ENCODE data around the gene INHBC.

The INHBC gene

GRCh38 chr12:57465030-57465746 lies 30.6 kb downstream of the INHBC start:
- Mint-ChIP-seq H3K9me3 (no peaks in the 10 kb centered on the region), H3K36me3 (ENCODE audit: low read depth) (peaks cover 8% of the 10 kb centered on the region), H3K27ac (no peak overlapping the region), H3K4me3 (no peak overlapping the region), H3K4me1 (peaks cover 33% of the 10 kb centered on the region), H3K27me3 (peaks cover 6% of the 10 kb centered on the region)
- DNase-seq (no peak), ATAC-seq (no peak)

GRCh38 chr12:57465747-57466505 lies 31.3 kb downstream of the INHBC start:
- ATAC-seq (no peak), DNase-seq (no peak)
- Mint-ChIP-seq H3K36me3 (ENCODE audit: low read depth) (peaks cover 8% of the 10 kb centered on the region), H3K27ac (no peak overlapping the region), H3K27me3 (peaks cover 1% of the 10 kb centered on the region), H3K4me1 (peaks cover 28% of the 10 kb centered on the region), H3K4me3 (no peak overlapping the region), H3K9me3 (no peaks in the 10 kb centered on the region)

GRCh38 chr12:57467212-57467874 lies 32.8 kb downstream of the INHBC start:
- H3K9me3 Mint-ChIP-seq = no peaks in the 10 kb centered on the region
- ATAC-seq (no peak), DNase-seq (no peak)
- no peak overlapping the region for H3K27ac Mint-ChIP-seq
- H3K27me3 Mint-ChIP-seq = no peaks in the 10 kb centered on the region
- H3K4me1 Mint-ChIP-seq = peaks cover 28% of the 10 kb centered on the region
- peaks cover 13% of the 10 kb centered on the region for H3K36me3 Mint-ChIP-seq (ENCODE audit: low read depth)
- H3K4me3 Mint-ChIP-seq = no peak overlapping the region

GRCh38 chr12:57467915-57468314 lies 33.3 kb downstream of the INHBC start:
- Mint-ChIP-seq H3K27me3 (no peaks in the 10 kb centered on the region), H3K4me1 (peaks cover 28% of the 10 kb centered on the region), H3K9me3 (no peaks in the 10 kb centered on the region), H3K36me3 (ENCODE audit: low read depth) (peaks cover 18% of the 10 kb centered on the region), H3K4me3 (no peak overlapping the region), H3K27ac (no peak overlapping the region)
- DNase-seq = no peak
- no peak for ATAC-seq

- Mint-ChIP-seq H3K27ac (no peak overlapping the region), H3K9me3 (no peaks in the 10 kb centered on the region), H3K4me3 (no peak overlapping the region), H3K36me3 (ENCODE audit: low read depth) (peaks cover 29% of the 10 kb centered on the region), H3K4me1 (peaks cover 29% of the 10 kb centered on the region), H3K27me3 (no peaks in the 10 kb centered on the region)
- no peak for ATAC-seq
- DNase-seq = no peak
These were observed 34.9 kb downstream of the INHBC start for GRCh38 chr12:57469296-57470164.

- peak; percentile 6 for ATAC-seq
- DNase-seq = no peak
- Mint-ChIP-seq H3K27me3 (no peaks in the 10 kb centered on the region), H3K27ac (no peak overlapping the region), H3K36me3 (ENCODE audit: low read depth) (peaks cover 34% of the 10 kb centered on the region), H3K9me3 (no peaks in the 10 kb centered on the region), H3K4me1 (peaks cover 30% of the 10 kb centered on the region), H3K4me3 (no peak overlapping the region)
These were observed 35.8 kb downstream of the INHBC start for GRCh38 chr12:57470286-57470969.

- no peak overlapping the region for H3K4me3 Mint-ChIP-seq
- H3K9me3 Mint-ChIP-seq = no peaks in the 10 kb centered on the region
- peaks cover 34% of the 10 kb centered on the region for H3K36me3 Mint-ChIP-seq (ENCODE audit: low read depth)
- peaks cover 35% of the 10 kb centered on the region for H3K4me1 Mint-ChIP-seq
- no peak overlapping the region for H3K27ac Mint-ChIP-seq
- DNase-seq (no peak), ATAC-seq (peak; percentile 3)
- no peaks in the 10 kb centered on the region for H3K27me3 Mint-ChIP-seq
These were observed 36.5 kb downstream of the INHBC start for GRCh38 chr12:57470970-57471656.

GRCh38 chr12:57471661-57472060 lies 37.1 kb downstream of the INHBC start:
- Mint-ChIP-seq H3K9me3 (no peaks in the 10 kb centered on the region), H3K36me3 (ENCODE audit: low read depth) (peaks cover 40% of the 10 kb centered on the region), H3K4me3 (no peak overlapping the region), H3K27ac (no peak overlapping the region), H3K4me1 (peaks cover 37% of the 10 kb centered on the region), H3K27me3 (no peaks in the 10 kb centered on the region)
- no peak for ATAC-seq
- no peak for DNase-seq

GRCh38 chr12:57472391-57472790 lies 37.8 kb downstream of the INHBC start:
- H3K36me3 Mint-ChIP-seq (ENCODE audit: low read depth) = peaks cover 39% of the 10 kb centered on the region
- ATAC-seq = no peak
- H3K4me1 Mint-ChIP-seq = peaks cover 39% of the 10 kb centered on the region

GRCh38 chr12:57473392-57473791 lies 38.8 kb downstream of the INHBC start:
- DNase-seq (no peak), ATAC-seq (no peak)
- peaks cover 47% of the 10 kb centered on the region for H3K36me3 Mint-ChIP-seq (ENCODE audit: low read depth)
- peak overlapping the region; percentile 53 for H3K27ac Mint-ChIP-seq
- H3K27me3 Mint-ChIP-seq = no peaks in the 10 kb centered on the region
- peaks cover 45% of the 10 kb centered on the region for H3K4me1 Mint-ChIP-seq
- no peaks in the 10 kb centered on the region for H3K9me3 Mint-ChIP-seq
- no peak overlapping the region for H3K4me3 Mint-ChIP-seq

More at GRCh38 chr12:57472391-57472790, 37.8 kb downstream of the INHBC start:
- DNase-seq = no peak
- Mint-ChIP-seq H3K4me3 (no peak overlapping the region), H3K9me3 (no peaks in the 10 kb centered on the region), H3K27ac (no peak overlapping the region), H3K27me3 (no peaks in the 10 kb centered on the region)

GRCh38 chr12:57473886-57474285 lies 39.3 kb downstream of the INHBC start:
- no peaks in the 10 kb centered on the region for H3K27me3 Mint-ChIP-seq
- H3K36me3 Mint-ChIP-seq (ENCODE audit: low read depth) = peaks cover 51% of the 10 kb centered on the region
- DNase-seq = no peak
- no peaks in the 10 kb centered on the region for H3K9me3 Mint-ChIP-seq
- peak overlapping the region; percentile 61 for H3K4me3 Mint-ChIP-seq
- H3K27ac Mint-ChIP-seq = no peak overlapping the region
- H3K4me1 Mint-ChIP-seq = peaks cover 50% of the 10 kb centered on the region
- ATAC-seq = no peak

- H3K27ac Mint-ChIP-seq = peak overlapping the region; percentile 71
- peaks cover 47% of the 10 kb centered on the region for H3K36me3 Mint-ChIP-seq (ENCODE audit: low read depth)
- DNase-seq = no peak
These were observed 39.8 kb downstream of the INHBC start for GRCh38 chr12:57474430-57474829.

GRCh38 chr12:57474862-57475261 lies 40.3 kb downstream of the INHBC start:
- H3K4me3 Mint-ChIP-seq = peak overlapping the region; percentile 61
- H3K9me3 Mint-ChIP-seq = no peaks in the 10 kb centered on the region
- H3K27me3 Mint-ChIP-seq = no peaks in the 10 kb centered on the region
- DNase-seq = no peak
- ATAC-seq = no peak
- peaks cover 60% of the 10 kb centered on the region for H3K4me1 Mint-ChIP-seq
- H3K36me3 Mint-ChIP-seq (ENCODE audit: low read depth) = peaks cover 47% of the 10 kb centered on the region
- peak overlapping the region; percentile 71 for H3K27ac Mint-ChIP-seq

More at GRCh38 chr12:57474430-57474829, 39.8 kb downstream of the INHBC start:
- Mint-ChIP-seq H3K9me3 (no peaks in the 10 kb centered on the region), H3K27me3 (no peaks in the 10 kb centered on the region), H3K4me3 (peak overlapping the region; percentile 61), H3K4me1 (peaks cover 56% of the 10 kb centered on the region)
- ATAC-seq = no peak

All from activated naive CD8-positive, alpha-beta T cell treated with anti-CD3 and anti-CD28 coated beads, Interleukin-2, amount 50 U/mL, for 24 hours (primary cell).